ENCODE data around the gene DGKI.
"Not testable (repeated sequence)": the region's sequence is repeated elsewhere in the genome, so short reads cannot be mapped to it uniquely, and the experiment has no call there.

The DGKI gene

GRCh38 chr7:137831555-137831954 lies 15.2 kb downstream of the DGKI start:
- WGBS (ENCODE audit: extremely low coverage, insufficient coverage, insufficient read length) = no CpG with 5 or more reads among the region's 1 CpG
- DNase-seq; H3K27ac ChIP-seq (ENCODE audit: low read depth, low read length); H3K36me3 ChIP-seq (ENCODE audit: control insufficient read depth in 1 of 2, insufficient read depth in 2 of 2, low read length in 2 of 2); H3K4me3 ChIP-seq (ENCODE audit: low read depth, low read length); H3K4ac ChIP-seq (ENCODE audit: low read depth, low read length); H3K9ac ChIP-seq (ENCODE audit: low read length); H3K14ac ChIP-seq (ENCODE audit: low read length); H3K18ac ChIP-seq (ENCODE audit: low read length); H3K4me1 ChIP-seq (ENCODE audit: control insufficient read depth in 1 of 2, insufficient read depth in 2 of 2, low read length in 2 of 2); H4K91ac ChIP-seq (ENCODE audit: low read depth, low read length); H3K23ac ChIP-seq (ENCODE audit: low read length); H3K79me1 ChIP-seq (ENCODE audit: low read length); H2BK12ac ChIP-seq (ENCODE audit: low read length); H2AFZ ChIP-seq (ENCODE audit: insufficient read depth, low read length, poor library complexity); H2BK120ac ChIP-seq (ENCODE audit: insufficient read depth, low read length, poor library complexity); H3K4me2 ChIP-seq (ENCODE audit: low read length); H2AK5ac ChIP-seq (ENCODE audit: low read length); H3K27me3 ChIP-seq (ENCODE audit: insufficient read depth, low read length); H3K9me3 ChIP-seq (ENCODE audit: insufficient read depth, low read depth, low read length); H2BK5ac ChIP-seq (ENCODE audit: low read depth, low read length, poor library complexity); H4K8ac ChIP-seq (ENCODE audit: low read depth, low read length); H4K12ac ChIP-seq (ENCODE audit: low read depth, low read length); H3K79me2 ChIP-seq (ENCODE audit: control insufficient read depth, insufficient read depth, low read length, poor library complexity): not testable (repeated sequence)

DNA sequence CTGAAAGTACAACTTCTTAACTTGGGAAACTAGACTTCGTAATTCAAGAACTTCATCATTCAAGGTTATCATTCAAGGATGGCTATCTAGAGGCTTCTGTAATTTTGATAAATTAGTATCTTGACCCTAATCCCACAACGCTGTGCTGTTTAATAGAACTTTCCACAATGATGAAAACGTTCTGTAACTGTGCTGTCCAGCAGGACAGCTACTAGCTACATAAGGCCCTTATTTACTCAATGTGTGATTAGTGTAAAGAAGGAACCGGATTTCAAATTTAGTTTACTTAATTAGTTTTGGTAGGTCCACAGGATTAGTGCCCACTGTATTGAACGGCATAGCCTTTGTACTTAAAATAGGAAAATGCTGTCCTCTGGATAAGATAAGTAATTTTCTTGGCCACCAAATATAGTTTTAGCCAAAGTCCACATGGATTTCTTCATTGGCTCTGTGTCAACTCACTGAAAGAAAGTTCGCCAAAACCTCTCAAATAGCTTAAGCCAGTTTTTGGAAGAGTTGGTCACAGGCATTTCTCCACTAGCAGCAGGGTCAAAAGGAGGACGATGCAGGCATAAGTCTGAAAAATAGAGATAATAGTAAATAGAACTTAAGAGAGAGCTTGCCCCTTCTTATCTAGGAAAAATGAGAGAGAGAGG lies 17.3 kb downstream of the DGKI start:
- Histone ChIP-seq H2BK12ac (ENCODE audit: low read length) (no peak overlapping the region), H3K4me1 (ENCODE audit: control insufficient read depth in 1 of 2, insufficient read depth in 2 of 2, low read length in 2 of 2) (no peaks in the 10 kb centered on the region), H4K8ac (ENCODE audit: low read depth, low read length) (no peak overlapping the region), H3K27ac (ENCODE audit: low read depth, low read length) (no peak overlapping the region), H3K4me2 (ENCODE audit: low read length) (no peak overlapping the region), H3K4ac (ENCODE audit: low read depth, low read length) (no peak overlapping the region), H3K36me3 (ENCODE audit: control insufficient read depth in 1 of 2, insufficient read depth in 2 of 2, low read length in 2 of 2) (peaks cover 5 to 10% of the 10 kb centered on the region in 2 experiments), H3K18ac (ENCODE audit: low read length) (no peak overlapping the region), H2AFZ (ENCODE audit: insufficient read depth, low read length, poor library complexity) (no peak overlapping the region), H2AK5ac (ENCODE audit: low read length) (no peak overlapping the region), H3K14ac (ENCODE audit: low read length) (no peak overlapping the region), H2BK120ac (ENCODE audit: insufficient read depth, low read length, poor library complexity) (no peak overlapping the region), H3K27me3 (ENCODE audit: insufficient read depth, low read length) (no peaks in the 10 kb centered on the region), H4K91ac (ENCODE audit: low read depth, low read length) (no peak overlapping the region), H3K9me3 (ENCODE audit: insufficient read depth, low read depth, low read length) (peaks cover 9% of the 10 kb centered on the region), H3K9ac (ENCODE audit: low read length) (no peak overlapping the region), H3K23ac (ENCODE audit: low read length) (no peak overlapping the region), H3K79me2 (ENCODE audit: control insufficient read depth, insufficient read depth, low read length, poor library complexity) (no peaks in the 10 kb centered on the region), H3K79me1 (ENCODE audit: low read length) (no peaks in the 10 kb centered on the region), H3K4me3 (ENCODE audit: low read depth, low read length) (no peak overlapping the region), H2BK5ac (ENCODE audit: low read depth, low read length, poor library complexity) (no peak overlapping the region), H4K12ac (ENCODE audit: low read depth, low read length) (no peak overlapping the region)
- no CpG with 5 or more reads among the region's 7 CpGs for WGBS (ENCODE audit: extremely low coverage, insufficient coverage, insufficient read length)
- no peak for DNase-seq

DNA sequence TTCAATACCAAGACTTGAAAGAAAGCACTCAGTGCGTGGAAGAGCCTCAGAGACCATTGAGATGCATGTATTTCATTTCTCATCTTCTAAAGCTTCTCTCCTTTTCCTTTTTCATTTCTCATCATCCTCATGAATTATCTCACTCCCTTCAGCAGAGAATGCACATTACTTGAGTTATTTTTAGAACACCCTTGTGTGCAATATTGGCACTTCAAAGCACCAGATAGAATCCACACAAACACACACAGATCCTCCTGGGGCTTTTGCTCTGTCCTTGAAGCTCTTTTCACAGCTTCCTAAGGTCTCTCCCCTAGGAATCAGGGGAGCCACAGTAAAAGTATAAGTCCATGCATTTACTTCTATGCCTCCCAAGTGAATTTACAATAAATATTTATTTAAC lies 18.3 kb downstream of the DGKI start:
- Histone ChIP-seq H3K79me2 (ENCODE audit: control insufficient read depth, insufficient read depth, low read length, poor library complexity) (no peaks in the 10 kb centered on the region), H2AK5ac (ENCODE audit: low read length) (no peak overlapping the region), H3K18ac (ENCODE audit: low read length) (no peak overlapping the region), H2AFZ (ENCODE audit: insufficient read depth, low read length, poor library complexity) (no peak overlapping the region), H3K23ac (ENCODE audit: low read length) (no peak overlapping the region), H4K12ac (ENCODE audit: low read depth, low read length) (no peak overlapping the region), H3K14ac (ENCODE audit: low read length) (no peak overlapping the region), H3K27me3 (ENCODE audit: insufficient read depth, low read length) (no peaks in the 10 kb centered on the region), H3K4me1 (ENCODE audit: control insufficient read depth in 1 of 2, insufficient read depth in 2 of 2, low read length in 2 of 2) (no peaks in the 10 kb centered on the region), H3K4me3 (ENCODE audit: low read depth, low read length) (no peak overlapping the region), H3K4ac (ENCODE audit: low read depth, low read length) (no peak overlapping the region), H2BK12ac (ENCODE audit: low read length) (no peak overlapping the region), H2BK120ac (ENCODE audit: insufficient read depth, low read length, poor library complexity) (no peak overlapping the region), H3K4me2 (ENCODE audit: low read length) (no peak overlapping the region), H3K9ac (ENCODE audit: low read length) (no peak overlapping the region), H4K91ac (ENCODE audit: low read depth, low read length) (no peak overlapping the region), H3K79me1 (ENCODE audit: low read length) (no peaks in the 10 kb centered on the region), H3K36me3 (ENCODE audit: control insufficient read depth in 1 of 2, insufficient read depth in 2 of 2, low read length in 2 of 2) (peaks cover 5 to 6% of the 10 kb centered on the region in 2 experiments), H3K27ac (ENCODE audit: low read depth, low read length) (no peak overlapping the region), H3K9me3 (ENCODE audit: insufficient read depth, low read depth, low read length) (peaks cover 8% of the 10 kb centered on the region), H2BK5ac (ENCODE audit: low read depth, low read length, poor library complexity) (no peak overlapping the region), H4K8ac (ENCODE audit: low read depth, low read length) (no peak overlapping the region)
- no CpG with 5 or more reads among the region's 1 CpG for WGBS (ENCODE audit: extremely low coverage, insufficient coverage, insufficient read length)
- DNase-seq = no peak

DNA sequence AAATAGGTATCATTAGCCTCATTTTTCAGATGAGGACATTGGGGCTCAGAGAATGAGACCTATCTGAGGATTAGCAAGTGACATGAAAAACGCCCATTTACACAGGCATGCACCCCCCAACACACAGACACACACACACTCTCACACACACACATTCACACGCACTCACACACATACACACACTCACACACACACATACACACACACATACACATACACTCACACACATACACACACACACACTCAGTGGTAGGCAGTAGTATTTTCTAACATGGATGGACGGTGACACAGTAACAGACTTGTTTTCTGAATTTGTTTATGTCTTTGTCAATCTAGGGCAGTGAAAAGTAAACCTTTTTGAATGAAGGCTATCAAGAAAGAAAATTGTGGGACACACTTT lies 21.3 kb downstream of the DGKI start:
- H3K4me2 ChIP-seq (ENCODE audit: low read length) = no peak overlapping the region
- no peak overlapping the region for H2AK5ac ChIP-seq (ENCODE audit: low read length)
- H3K4me1 ChIP-seq (ENCODE audit: control insufficient read depth in 1 of 2, insufficient read depth in 2 of 2, low read length in 2 of 2) = no peaks in the 10 kb centered on the region
- H2BK12ac ChIP-seq (ENCODE audit: low read length) = no peak overlapping the region
- H2BK5ac ChIP-seq (ENCODE audit: low read depth, low read length, poor library complexity) = no peak overlapping the region
- H3K14ac ChIP-seq (ENCODE audit: low read length) = no peak overlapping the region
- H3K4ac ChIP-seq (ENCODE audit: low read depth, low read length) = no peak overlapping the region
- no peak overlapping the region for H2BK120ac ChIP-seq (ENCODE audit: insufficient read depth, low read length, poor library complexity)
- H4K8ac ChIP-seq (ENCODE audit: low read depth, low read length) = no peak overlapping the region
- WGBS (ENCODE audit: extremely low coverage, insufficient coverage, insufficient read length) = no CpG with 5 or more reads among the region's 3 CpGs
- H2AFZ ChIP-seq (ENCODE audit: insufficient read depth, low read length, poor library complexity) = no peak overlapping the region
- no peaks in the 10 kb centered on the region for H3K27me3 ChIP-seq (ENCODE audit: insufficient read depth, low read length)
- no peak overlapping the region for H3K18ac ChIP-seq (ENCODE audit: low read length)
- H3K79me1 ChIP-seq (ENCODE audit: low read length) = no peaks in the 10 kb centered on the region
- no peak overlapping the region for H4K12ac ChIP-seq (ENCODE audit: low read depth, low read length)
- DNase-seq = no peak
- no peak overlapping the region for H3K9ac ChIP-seq (ENCODE audit: low read length)
- H3K27ac ChIP-seq (ENCODE audit: low read depth, low read length) = no peak overlapping the region
- no peaks in the 10 kb centered on the region for H3K79me2 ChIP-seq (ENCODE audit: control insufficient read depth, insufficient read depth, low read length, poor library complexity)
- H4K91ac ChIP-seq (ENCODE audit: low read depth, low read length) = no peak overlapping the region
- H3K23ac ChIP-seq (ENCODE audit: low read length) = no peak overlapping the region
- no peaks in the 10 kb centered on the region for H3K9me3 ChIP-seq (ENCODE audit: insufficient read depth, low read depth, low read length)
- peaks cover 0 to 5% of the 10 kb centered on the region in 2 experiments for H3K36me3 ChIP-seq (ENCODE audit: control insufficient read depth in 1 of 2, insufficient read depth in 2 of 2, low read length in 2 of 2)
- no peak overlapping the region for H3K4me3 ChIP-seq (ENCODE audit: low read depth, low read length)

All from trophoblast cell (in vitro differentiated cells and primary cell).